ENCODE measurements around the gene ARHGAP21. TPM values are rescaled to one million over a fixed set of nuclear protein-coding genes. Genes with fewer than 3 reads are reported as not detected.

Gene ARHGAP21
- polyA plus RNA-seq, 1 donor (not counting 4 experiments of a cell fraction or from before 2014, with no cell fraction given): 78.5 TPM

GRCh38 chr10:24596217-24596930 lies 127.3 kb downstream of the ARHGAP21 start:
- DNase-seq (ENCODE audit: low read depth, low spot score) (no peak), FAIRE-seq (no peak)
- Histone ChIP-seq H3K36me3 (ENCODE audit: control insufficient read depth in 2 of 2, extremely low read depth in 1 of 2, insufficient read depth in 2 of 2, low read length in 2 of 2) (peaks cover 14 to 16% of the 10 kb centered on the region in 2 experiments), H3K79me2 (ENCODE audit: control insufficient read depth, insufficient read depth, low read length) (no peaks in the 10 kb centered on the region), H2AFZ (ENCODE audit: control insufficient read depth, low read length) (no peak overlapping the region), H3K4me2 (ENCODE audit: control insufficient read depth, extremely low read depth, insufficient read depth, low read depth, low read length) (no peak overlapping the region), H3K9me3 (ENCODE audit: control insufficient read depth, low read depth, low read length) (no peaks in the 10 kb centered on the region), H3K9me1 (ENCODE audit: control insufficient read depth, extremely low read depth, insufficient read depth, low read length) (no peaks in the 10 kb centered on the region), H3K4me3 (ENCODE audit: control insufficient read depth in 2 of 3, extremely low read depth in 1 of 3, insufficient read depth in 2 of 3, low read depth in 1 of 3, low read length in 3 of 3) (no peak overlapping the region), H3K27me3 (ENCODE audit: control insufficient read depth, extremely low read depth, insufficient read depth, low read length) (no peaks in the 10 kb centered on the region), H4K20me1 (ENCODE audit: control insufficient read depth, extremely low read depth, insufficient read depth, low read length) (no peaks in the 10 kb centered on the region), H3K27ac (ENCODE audit: control insufficient read depth, insufficient read depth, low read length) (no peak overlapping the region), H3K4me1 (ENCODE audit: control insufficient read depth, extremely low read depth, insufficient read depth, low read length) (no peaks in the 10 kb centered on the region), H3K9ac (ENCODE audit: control insufficient read depth, extremely low read depth, insufficient read depth, low read length) (no peak overlapping the region)
- dilution Hi-C loops (cut with MboI; ENCODE audit: extremely low pct_ligation_motif_present, low sequenced_read_pairs): no loop called here
- TF ChIP-seq CTCF (optimal IDR thresholded peaks at IDR 0.05 in 1 of 3, IDR thresholded peaks at IDR 0.05 in 1 of 3, conservative IDR thresholded peaks at IDR 0.05 in 1 of 3; ENCODE audit: extremely low read depth in 1 of 3, insufficient read depth in 2 of 3, low read length in 3 of 3): no peak
- TF ChIP-seq EZH2 (IDR thresholded peaks at IDR 0.05; ENCODE audit: low read length): no peak

GRCh38 chr10:24590697-24591457 lies 132.8 kb downstream of the ARHGAP21 start:
- no peaks in the 10 kb centered on the region for H3K27me3 ChIP-seq (ENCODE audit: control insufficient read depth, extremely low read depth, insufficient read depth, low read length)
- H3K9me3 ChIP-seq (ENCODE audit: control insufficient read depth, low read depth, low read length): no peaks in the 10 kb centered on the region
- H3K4me3 ChIP-seq (ENCODE audit: control insufficient read depth in 2 of 3, extremely low read depth in 1 of 3, insufficient read depth in 2 of 3, low read depth in 1 of 3, low read length in 3 of 3): no peak overlapping the region
- no peaks in the 10 kb centered on the region for H3K9me1 ChIP-seq (ENCODE audit: control insufficient read depth, extremely low read depth, insufficient read depth, low read length)
- no peaks in the 10 kb centered on the region for H3K4me1 ChIP-seq (ENCODE audit: control insufficient read depth, extremely low read depth, insufficient read depth, low read length)
- peaks cover 11 to 27% of the 10 kb centered on the region in 2 experiments for H3K36me3 ChIP-seq (ENCODE audit: control insufficient read depth in 2 of 2, extremely low read depth in 1 of 2, insufficient read depth in 2 of 2, low read length in 2 of 2)
- H3K4me2 ChIP-seq (ENCODE audit: control insufficient read depth, extremely low read depth, insufficient read depth, low read depth, low read length): no peak overlapping the region
- H3K27ac ChIP-seq (ENCODE audit: control insufficient read depth, insufficient read depth, low read length): no peak overlapping the region
- H3K79me2 ChIP-seq (ENCODE audit: control insufficient read depth, insufficient read depth, low read length): no peaks in the 10 kb centered on the region
- FAIRE-seq (no peak), DNase-seq (ENCODE audit: low read depth, low spot score) (no peak)
- TF ChIP-seq CTCF (optimal IDR thresholded peaks at IDR 0.05 in 1 of 3, IDR thresholded peaks at IDR 0.05 in 1 of 3, conservative IDR thresholded peaks at IDR 0.05 in 1 of 3; ENCODE audit: extremely low read depth in 1 of 3, insufficient read depth in 2 of 3, low read length in 3 of 3) (no peak), EZH2 (IDR thresholded peaks at IDR 0.05; ENCODE audit: low read length) (no peak)
- H2AFZ ChIP-seq (ENCODE audit: control insufficient read depth, low read length): no peak overlapping the region
- dilution Hi-C loops (cut with MboI; ENCODE audit: extremely low pct_ligation_motif_present, low sequenced_read_pairs): no loop called here
- no peaks in the 10 kb centered on the region for H4K20me1 ChIP-seq (ENCODE audit: control insufficient read depth, extremely low read depth, insufficient read depth, low read length)
- H3K9ac ChIP-seq (ENCODE audit: control insufficient read depth, extremely low read depth, insufficient read depth, low read length): no peak overlapping the region
